Adipocyte (in vitro differentiated cells): ENCODE measurements around the gene SLC25A21.
A peak's percentile ranks its signal among the peaks of the same experiment; 100 is the strongest.
"Not testable (repeated sequence)": the region's sequence is repeated elsewhere in the genome, so short reads cannot be mapped to it uniquely, and the experiment has no call there.

Experiments
- DNase-seq: peaks from one replicate; pipeline ENCODE4 v3.0.0-alpha.2; 2015; ENCODE audit warnings: low read depth
- H3K27me3 ChIP-seq: replicated peaks from 2 replicates; pipeline ENCODE4 v1.7.0; 2013; ENCODE audit warnings: mild to moderate bottlenecking, low read length, moderate library complexity; ENCODE audit not compliant: control insufficient read depth, insufficient read depth
- H3K36me3 ChIP-seq: 2 replicates; pipeline ENCODE4 v1.7.0; 2013; ENCODE audit warnings: low read length, mild to moderate bottlenecking, moderate library complexity; ENCODE audit not compliant: control insufficient read depth, insufficient read depth, severe bottlenecking
- H3K4me1 ChIP-seq: 2 replicates; pipeline ENCODE4 v1.7.0; 2013; ENCODE audit warnings: mild to moderate bottlenecking, low read length, moderate library complexity; ENCODE audit not compliant: control insufficient read depth, insufficient read depth
- H3K4me3 ChIP-seq: 2 replicates; pipeline ENCODE4 v1.7.0; 2013; ENCODE audit warnings: mild to moderate bottlenecking, low read length, moderate library complexity
- H3K9ac ChIP-seq: 2 replicates; pipeline ENCODE4 v1.7.0; 2013; ENCODE audit warnings: mild to moderate bottlenecking, low read length, moderate library complexity
- H3K9me3 ChIP-seq: 2 replicates; pipeline ENCODE4 v1.7.0; 2013; ENCODE audit warnings: mild to moderate bottlenecking, low read length, moderate library complexity; ENCODE audit not compliant: control insufficient read depth

SLC25A21 gene

DNA sequence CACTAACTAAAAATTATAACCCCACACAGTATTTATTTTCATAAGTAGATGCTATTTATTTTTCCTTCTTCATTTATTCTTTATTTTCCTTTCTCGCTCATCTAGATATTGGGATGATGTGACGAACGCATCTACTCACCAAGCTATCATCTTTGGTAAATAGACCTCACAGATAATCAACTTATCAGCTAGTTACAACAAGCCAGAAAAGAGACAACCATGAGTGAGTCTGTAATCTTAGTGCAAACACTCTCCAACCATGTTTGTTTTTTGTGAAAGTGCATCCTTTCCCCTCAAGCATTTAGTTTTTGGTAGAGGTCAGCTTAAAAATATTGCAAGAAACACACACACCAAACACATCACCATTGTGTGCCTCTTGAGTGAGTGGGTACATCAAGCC lies 84.9 kb downstream of the SLC25A21 start:
- no peaks in the 10 kb centered on the region for H3K9me3 ChIP-seq

DNA sequence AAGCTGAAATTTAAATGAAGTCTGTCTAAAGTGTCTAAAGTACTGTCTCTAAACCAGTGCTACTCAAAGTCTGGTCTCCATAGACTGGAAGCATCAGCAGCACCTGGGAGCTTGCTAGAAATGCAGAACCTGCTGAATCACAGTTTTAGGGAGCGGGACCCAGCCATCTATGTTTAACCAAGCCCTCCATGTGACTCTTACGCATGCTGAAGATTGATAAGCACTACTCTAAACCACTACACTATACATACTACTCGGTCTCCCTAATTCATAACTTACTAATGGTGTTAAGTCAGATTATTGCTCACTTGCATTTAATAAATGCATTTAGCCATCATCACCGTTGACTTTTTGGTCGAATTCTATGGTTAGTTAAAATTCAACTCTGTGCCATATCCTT lies 88.8 kb downstream of the SLC25A21 start:
- Histone ChIP-seq H3K36me3 (no peaks in the 10 kb centered on the region), H3K4me1 (no peaks in the 10 kb centered on the region), H3K9me3 (no peaks in the 10 kb centered on the region), H3K4me3 (no peak overlapping the region), H3K9ac (no peak overlapping the region), H3K27me3 (no peaks in the 10 kb centered on the region)
- no peak for DNase-seq

More for the DNA sequence above, 84.9 kb downstream of the SLC25A21 start:
- Histone ChIP-seq H3K4me1 (no peaks in the 10 kb centered on the region), H3K4me3 (no peak overlapping the region), H3K27me3 (no peaks in the 10 kb centered on the region), H3K9ac (no peak overlapping the region), H3K36me3 (no peaks in the 10 kb centered on the region)
- no peak for DNase-seq

DNA sequence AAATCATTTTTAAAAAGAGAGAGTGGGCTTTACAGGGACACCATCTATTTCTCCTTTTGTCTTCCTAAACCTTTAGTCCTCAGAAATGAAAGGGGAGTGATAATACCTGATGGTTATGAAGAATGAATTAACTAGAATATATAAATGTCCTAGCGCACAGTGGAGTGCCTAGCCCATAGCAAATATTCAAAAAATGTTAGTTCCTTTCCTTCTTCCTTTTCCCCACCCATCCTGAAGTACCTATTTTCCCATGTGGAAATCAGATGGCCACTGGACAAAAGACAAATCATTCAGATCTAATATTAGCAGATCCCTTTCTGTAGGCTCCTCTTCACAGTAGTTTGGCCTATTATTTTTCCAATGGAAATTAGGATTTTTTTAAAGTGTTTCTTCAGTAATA lies 90.0 kb downstream of the SLC25A21 start:
- no peaks in the 10 kb centered on the region for H3K36me3 ChIP-seq

DNA sequence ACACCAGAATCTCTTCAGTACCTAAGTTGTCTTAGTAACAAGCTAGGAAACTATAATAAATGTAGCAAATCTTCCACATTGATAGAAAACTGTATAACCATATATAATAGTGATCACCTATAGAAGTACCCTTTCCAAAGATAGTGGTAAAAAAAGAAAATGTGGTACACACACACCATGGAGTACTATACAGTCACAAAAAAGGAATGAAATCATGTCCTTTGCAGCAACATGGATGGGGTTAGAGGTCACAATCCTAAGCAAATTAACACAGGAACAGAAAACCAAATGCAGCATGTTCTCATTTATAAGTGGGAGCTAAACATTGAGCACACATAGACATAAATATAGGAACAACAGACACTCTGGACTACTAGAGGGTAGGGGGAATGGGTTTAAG lies 90.5 kb downstream of the SLC25A21 start:
- Histone ChIP-seq H3K4me1 (no peaks in the 10 kb centered on the region), H3K9me3 (no peaks in the 10 kb centered on the region), H3K36me3 (no peaks in the 10 kb centered on the region), H3K27me3 (no peaks in the 10 kb centered on the region), H3K4me3 (no peak overlapping the region), H3K9ac (no peak overlapping the region)
- no peak for DNase-seq

More for the DNA sequence above, 90.0 kb downstream of the SLC25A21 start:
- no peaks in the 10 kb centered on the region for H3K9me3 ChIP-seq
- H3K4me1 ChIP-seq: no peaks in the 10 kb centered on the region
- no peaks in the 10 kb centered on the region for H3K27me3 ChIP-seq
- no peak overlapping the region for H3K4me3 ChIP-seq
- no peak for DNase-seq
- H3K9ac ChIP-seq: no peak overlapping the region

DNA sequence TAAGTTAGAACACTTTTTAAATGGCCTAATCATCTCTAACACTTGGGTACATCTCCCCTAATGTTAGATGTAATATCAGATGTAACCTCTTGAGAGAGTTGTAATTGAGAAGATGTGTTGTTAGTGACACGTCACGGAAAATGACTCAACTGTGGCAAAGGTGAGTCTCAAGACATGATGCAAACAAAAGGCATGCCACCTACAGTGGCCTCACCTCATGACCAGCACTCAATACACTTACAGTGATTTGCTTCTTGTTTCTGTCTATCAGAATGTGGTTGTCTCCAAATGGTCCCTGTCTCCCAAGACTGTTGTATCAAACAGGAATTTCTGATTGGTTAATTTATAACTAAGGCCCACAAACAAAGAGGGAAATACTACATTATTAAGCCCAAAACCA lies 91.2 kb downstream of the SLC25A21 start:
- no peak for DNase-seq
- Histone ChIP-seq H3K9me3 (no peaks in the 10 kb centered on the region), H3K9ac (no peak overlapping the region), H3K36me3 (no peaks in the 10 kb centered on the region), H3K4me1 (no peaks in the 10 kb centered on the region), H3K27me3 (no peaks in the 10 kb centered on the region), H3K4me3 (no peak overlapping the region)

DNA sequence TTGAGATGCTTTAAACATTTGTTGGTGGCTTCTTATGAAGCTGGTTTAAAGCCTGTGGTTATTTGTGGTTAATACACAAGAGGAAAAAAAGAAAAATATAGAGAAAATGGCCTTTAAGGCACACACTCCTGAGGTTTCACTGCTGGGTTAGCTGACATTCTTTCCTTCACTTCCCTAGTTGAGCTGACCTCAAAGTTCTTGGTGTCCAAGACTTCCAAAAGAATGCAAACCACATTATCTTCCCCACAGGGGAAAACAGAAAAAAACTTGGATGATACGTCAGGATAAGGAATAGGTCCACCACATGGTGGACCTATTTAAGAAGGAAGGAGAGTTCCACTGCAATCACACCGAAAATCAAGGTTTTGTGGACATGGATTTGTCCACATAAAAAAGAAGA lies 94.3 kb downstream of the SLC25A21 start:
- DNase-seq: no peak
- no peaks in the 10 kb centered on the region for H3K9me3 ChIP-seq
- H3K36me3 ChIP-seq: no peaks in the 10 kb centered on the region
- H3K4me1 ChIP-seq: no peaks in the 10 kb centered on the region
- no peak overlapping the region for H3K4me3 ChIP-seq
- H3K9ac ChIP-seq: no peak overlapping the region
- H3K27me3 ChIP-seq: no peaks in the 10 kb centered on the region

DNA sequence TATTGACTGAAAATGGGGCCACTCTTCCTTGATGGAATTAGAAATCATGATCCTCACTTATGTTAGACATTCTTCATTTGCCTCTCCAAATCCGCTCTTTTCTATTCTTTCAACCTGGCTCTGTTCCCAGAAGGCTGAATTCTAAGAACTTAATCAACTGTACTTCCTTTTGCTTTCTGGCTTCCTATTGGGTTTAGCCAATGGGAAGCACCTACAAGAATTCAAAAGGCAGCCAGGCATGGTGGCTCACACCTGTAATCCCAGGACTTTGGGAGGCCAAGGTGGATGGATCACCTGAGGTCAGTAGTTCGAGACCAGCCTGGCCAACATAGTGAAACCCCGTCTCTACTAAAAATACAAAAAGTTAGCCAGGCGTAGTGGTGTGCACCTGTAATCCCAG lies 98.1 kb downstream of the SLC25A21 start:
- not testable (repeated sequence) for H3K27me3 ChIP-seq, DNase-seq, H3K4me3 ChIP-seq, H3K9me3 ChIP-seq, H3K36me3 ChIP-seq, H3K4me1 ChIP-seq, H3K9ac ChIP-seq

DNA sequence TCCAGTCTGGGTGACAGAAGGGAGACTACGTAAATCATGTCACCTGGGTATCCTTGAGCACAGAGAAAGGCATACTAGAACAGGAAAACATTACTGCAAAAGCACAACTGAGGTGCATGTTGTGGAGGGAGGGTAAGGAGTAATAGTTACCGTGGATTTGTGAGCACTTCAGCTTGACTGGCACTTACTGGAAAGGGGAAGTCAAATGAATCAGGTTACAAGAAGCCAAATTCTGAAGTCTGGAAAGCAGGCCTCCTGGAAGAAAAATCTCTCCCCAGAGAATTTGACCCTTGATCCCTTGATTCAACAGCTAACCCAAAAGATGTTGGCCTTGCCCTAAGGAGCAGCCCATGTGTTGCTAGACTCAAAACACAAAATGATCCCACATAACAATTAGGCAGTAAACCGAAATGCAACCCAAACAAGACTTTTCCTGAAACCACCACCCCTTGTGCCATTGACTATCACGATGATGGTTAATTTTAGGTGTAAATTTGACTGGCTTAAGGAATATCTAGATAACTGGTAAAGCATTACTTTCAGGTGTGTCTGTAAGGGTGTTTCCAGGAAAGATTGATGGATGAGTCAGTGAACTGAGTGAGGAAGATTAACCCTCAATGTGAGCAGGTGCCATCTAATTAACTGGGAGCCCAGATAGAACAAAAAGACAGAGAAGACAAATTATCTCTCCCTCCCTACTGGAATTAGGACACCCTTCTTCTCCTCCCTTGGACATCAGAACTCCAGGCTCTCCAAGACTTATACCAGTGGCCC lies 108.8 kb downstream of the SLC25A21 start:
- Histone ChIP-seq H3K4me3 (no peak overlapping the region), H3K9me3 (no peaks in the 10 kb centered on the region), H3K4me1 (no peaks in the 10 kb centered on the region), H3K27me3 (peaks cover 4% of the 10 kb centered on the region), H3K36me3 (no peaks in the 10 kb centered on the region), H3K9ac (no peak overlapping the region)
- no peak for DNase-seq

DNA sequence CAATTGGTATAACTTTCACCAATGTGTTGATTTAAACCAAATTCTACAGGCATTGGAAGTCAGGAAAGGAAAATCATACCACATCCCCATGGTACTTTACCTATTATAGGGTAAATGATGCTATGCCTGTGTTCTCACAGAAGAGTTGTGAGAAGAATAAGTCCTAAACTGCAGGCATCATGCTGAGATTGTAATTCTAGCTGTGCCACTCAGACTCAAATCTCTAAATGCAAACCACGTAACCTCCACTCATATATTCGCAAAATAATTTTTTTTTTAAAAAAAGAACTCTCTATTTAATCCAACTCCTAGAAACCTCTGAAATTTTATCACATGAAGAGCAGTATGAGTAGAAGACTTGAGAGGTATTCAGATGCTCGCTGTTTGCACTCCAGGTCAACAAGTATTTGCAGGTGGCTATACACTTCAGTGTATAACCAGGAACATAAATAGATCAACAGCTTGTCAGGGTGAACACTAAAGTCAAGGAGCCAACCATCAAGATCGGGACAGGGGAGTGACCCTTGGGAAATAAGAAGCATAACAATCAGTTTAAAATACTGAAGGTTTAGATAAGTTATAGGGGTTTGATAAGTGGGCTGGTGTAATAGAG lies 110.1 kb downstream of the SLC25A21 start:
- H3K4me1 ChIP-seq: no peaks in the 10 kb centered on the region
- H3K36me3 ChIP-seq: no peaks in the 10 kb centered on the region
- no peak overlapping the region for H3K4me3 ChIP-seq
- H3K9me3 ChIP-seq: no peaks in the 10 kb centered on the region
- no peak overlapping the region for H3K9ac ChIP-seq
- H3K27me3 ChIP-seq: peaks cover 4% of the 10 kb centered on the region
- DNase-seq: no peak

DNA sequence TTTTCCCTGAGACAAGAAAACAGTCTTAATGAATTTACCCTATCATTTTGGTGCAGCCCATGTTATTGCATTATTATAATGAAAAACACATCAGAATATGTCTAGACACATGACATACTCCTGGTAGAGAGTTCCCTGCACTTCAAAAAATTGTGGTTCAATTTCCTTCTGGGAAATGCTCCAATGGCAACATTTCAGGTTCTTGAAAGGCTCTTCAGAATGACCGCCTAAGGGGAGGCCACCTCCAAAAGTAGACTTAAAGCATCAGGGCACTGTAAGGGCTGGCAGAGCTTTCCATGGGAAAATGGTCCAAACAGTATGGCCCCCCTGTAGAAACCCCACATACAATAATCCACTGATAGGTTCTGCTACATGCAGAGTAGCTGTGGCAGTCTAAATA lies 110.7 kb downstream of the SLC25A21 start:
- no peaks in the 10 kb centered on the region for H3K36me3 ChIP-seq
- H3K4me3 ChIP-seq: no peak overlapping the region
- no peak overlapping the region for H3K9ac ChIP-seq
- H3K4me1 ChIP-seq: no peaks in the 10 kb centered on the region
- peak; percentile 74 for DNase-seq
- no peaks in the 10 kb centered on the region for H3K9me3 ChIP-seq
- H3K27me3 ChIP-seq: peaks cover 4% of the 10 kb centered on the region

DNA sequence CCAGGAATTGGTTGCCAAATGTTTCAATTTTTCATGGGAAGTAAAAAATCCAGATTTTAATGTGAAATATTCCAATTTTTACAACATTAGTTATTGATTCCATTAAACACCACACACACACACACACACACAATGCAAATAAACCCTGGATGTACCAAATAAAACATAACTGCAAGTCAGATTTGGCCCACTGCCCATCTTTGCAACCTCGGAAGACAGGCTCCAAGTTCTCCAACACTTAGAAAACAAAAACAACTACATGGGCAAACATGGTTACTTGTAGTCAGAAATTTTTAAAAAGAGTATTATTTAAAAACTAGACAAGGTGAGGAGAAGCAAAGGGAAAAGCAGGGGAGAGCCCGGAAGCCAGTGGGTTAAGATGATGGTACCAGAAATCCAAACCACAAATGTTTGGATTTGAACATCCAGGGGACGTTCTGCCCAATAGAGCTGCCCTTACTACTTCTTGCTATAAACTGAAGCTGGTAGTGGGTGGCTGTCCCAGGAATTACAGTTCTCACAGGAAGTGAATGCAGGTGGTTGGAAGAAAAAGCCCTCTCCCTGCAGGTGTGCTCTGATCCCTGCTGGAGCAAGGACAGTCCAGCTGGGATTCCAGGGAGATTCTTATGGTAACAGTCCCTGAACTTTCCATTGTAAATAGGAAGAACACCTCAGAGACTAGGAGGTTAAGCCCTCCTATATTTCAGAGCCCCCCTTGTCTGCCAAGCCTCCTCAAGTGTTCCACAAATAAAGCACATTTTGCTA lies 111.7 kb downstream of the SLC25A21 start:
- H3K9me3 ChIP-seq: no peaks in the 10 kb centered on the region
- H3K36me3 ChIP-seq: no peaks in the 10 kb centered on the region
- H3K9ac ChIP-seq: no peak overlapping the region
- DNase-seq: no peak
- no peaks in the 10 kb centered on the region for H3K4me1 ChIP-seq
- peaks cover 4% of the 10 kb centered on the region for H3K27me3 ChIP-seq
- no peak overlapping the region for H3K4me3 ChIP-seq
